OCI-LY7 (cell line): ENCODE measurements around the gene UBA7. TPM values are rescaled to one million over a fixed set of nuclear protein-coding genes. Genes with fewer than 3 reads are reported as not detected.
"Not testable (repeated sequence)": the region's sequence is repeated elsewhere in the genome, so short reads cannot be mapped to it uniquely, and the experiment has no call there.

Experiments
- BruUV-seq: library from RNA; stranded (reverse); fragments of 400-500 nt; replicated peaks from 2 replicates; lab custom pipeline; 2021; lab: Mats Ljungman, UMichigan
- CTCF ChIA-PET: fragments of 300-600 bp; sonication (Branson Sonifier 250); formaldehyde crosslinking; loops from one replicate; lab custom pipeline; 2022; ENCODE audit warnings: antibody characterized with exemption; ENCODE audit not compliant: unreplicated experiment; lab: Charles Lee
- POLR2A ChIA-PET: fragments of 300-600 bp; sonication (Branson Sonifier 250); formaldehyde crosslinking; loops from one replicate; lab custom pipeline; 2022; ENCODE audit warnings: antibody characterized with exemption; lab: Charles Lee
- DNase-seq: peaks from one replicate; pipeline ENCODE4 v3.0.0-alpha.2; 2015; ENCODE audit warnings: low spot score
- H2AFZ ChIP-seq: fragments of 200-600 bp; sonication (generic), shearing (Covaris generic); 2 replicates; pipeline ENCODE4 v1.6.1; 2014; ENCODE audit warnings: mild to moderate bottlenecking, antibody characterized with exemption, low read length, moderate library complexity
- H3K27ac ChIP-seq: fragments of 200-600 bp; sonication (generic); 2 replicates; pipeline ENCODE4 v1.5.1; 2014; ENCODE audit warnings: mixed run types, low read depth, mild to moderate bottlenecking, moderate library complexity, low read length, inconsistent platforms; ENCODE audit not compliant: poor library complexity, severe bottlenecking
- H3K36me3 ChIP-seq: fragments of 200-600 bp; sonication (generic); 2 replicates; pipeline ENCODE4 v1.6.1; 2014; ENCODE audit warnings: mild to moderate bottlenecking, antibody characterized with exemption, low read length, moderate library complexity, mixed read lengths; ENCODE audit not compliant: insufficient read depth
- H3K4me1 ChIP-seq: fragments of 200-600 bp; sonication (generic); 2 replicates; pipeline ENCODE4 v1.5.1; 2014; ENCODE audit warnings: mild to moderate bottlenecking, low read length; ENCODE audit not compliant: insufficient read depth, poor library complexity, severe bottlenecking
- H3K4me2 ChIP-seq: fragments of 200-600 bp; sonication (generic); 2 replicates; pipeline ENCODE4 v1.6.1; 2014; ENCODE audit warnings: mild to moderate bottlenecking, low read length
- H3K4me3 ChIP-seq: fragments of 200-600 bp; sonication (generic); 2 replicates; pipeline ENCODE4 v1.5.1; 2014; ENCODE audit warnings: mild to moderate bottlenecking, low read depth, low read length; ENCODE audit not compliant: poor library complexity, severe bottlenecking
- H3K79me2 ChIP-seq: fragments of 200-600 bp; sonication (generic); 2 replicates; pipeline ENCODE4 v1.6.1; 2016; ENCODE audit warnings: low read depth, mild to moderate bottlenecking, low read length, moderate library complexity, mixed read lengths; ENCODE audit not compliant: insufficient read depth
- H3K9me2 ChIP-seq: fragments of 200-600 bp; sonication (generic); 2 replicates; pipeline ENCODE4 v1.6.1; 2016; ENCODE audit warnings: mild to moderate bottlenecking, low read length, mixed read lengths; ENCODE audit not compliant: insufficient read depth
- H3K9me3 ChIP-seq: fragments of 200-600 bp; sonication (generic); 2 replicates; pipeline ENCODE4 v1.6.1; 2014; ENCODE audit warnings: mild to moderate bottlenecking, mixed run types, low read length, mixed read lengths
- H4K20me1 ChIP-seq: fragments of 200-600 bp; sonication (generic); 2 replicates; pipeline ENCODE4 v1.6.1; 2014; ENCODE audit warnings: mild to moderate bottlenecking, antibody characterized with exemption, low read length, moderate library complexity, mixed read lengths; ENCODE audit not compliant: insufficient read depth
- CTCF ChIP-seq: fragments of 200-600 bp; sonication (generic); conservative IDR thresholded peaks from 2 replicates; pipeline ENCODE4 v1.5.1; 2014; ENCODE audit warnings: mild to moderate bottlenecking, antibody characterized with exemption, low read length, moderate library complexity, mixed read lengths
- EZH2phosphoT487 ChIP-seq: fragments of 200-600 bp; sonication (generic); IDR thresholded peaks from 2 replicates; pipeline ENCODE4 v1.6.1; 2018; ENCODE audit warnings: low read depth, borderline replicate concordance, mild to moderate bottlenecking, mixed run types, antibody characterized with exemption, low read length, moderate library complexity, mixed read lengths
- intact Hi-C: fragments of 100-400 bp; cut with micrococcal nuclease; formaldehyde crosslinking; loops from one replicate; pipeline ENCODE4 v1.10.0; 2022; ENCODE audit not compliant: unreplicated experiment
- total RNA-seq, 2 experiments: library from RNA; depleted of rRNA in 1 of 2; stranded (reverse); fragments of >200 nt in 1 of 2; shearing (Covaris generic) in 1 of 2; gene quantifications; 2 replicates each; pipeline ENCODE4 v1.2.3, GENCODE V29; 2014 to 2022

The UBA7 gene
- total RNA-seq, 2 experiments from 2014 or later: 14.2 to 18.1 TPM

- Histone ChIP-seq H3K4me3 (no peak overlapping the region), H3K9me3 (no peaks in the 10 kb centered on the region), H3K27ac (no peak overlapping the region), H3K4me2 (no peak overlapping the region), H3K79me2 (no peaks in the 10 kb centered on the region), H3K9me2 (no peaks in the 10 kb centered on the region), H4K20me1 (no peaks in the 10 kb centered on the region), H3K4me1 (no peaks in the 10 kb centered on the region), H3K36me3 (peaks cover 41% of the 10 kb centered on the region), H2AFZ (no peak overlapping the region)
- ChIA-PET POLR2A (interaction anchor here (0.5 to 1.2 kb wide), 4 partner anchors 9 to 1742 kb away, joined by 3 to 9 read pairs (median 5); no protein-coding TSS in a partner anchor), CTCF (interaction anchor here (0.6 to 0.9 kb wide), 2 partner anchors 21 to 70 kb away, joined by 3 read pairs; no protein-coding TSS in a partner anchor)
- no peak for DNase-seq
- intact Hi-C loops: no loop called here
- no peak for TF ChIP-seq EZH2phosphoT487
- no peak for TF ChIP-seq CTCF
- BruUV-seq: TSS peak; percentile 63
These were observed 12.3 kb upstream of the UBA7 start for GRCh38 chr3:49826016-49826415.

- CTCF ChIA-PET, H3K4me3 ChIP-seq, H3K4me1 ChIP-seq, H3K9me2 ChIP-seq, H3K4me2 ChIP-seq, H4K20me1 ChIP-seq, H3K79me2 ChIP-seq, intact Hi-C loops, H3K27ac ChIP-seq, DNase-seq, H3K9me3 ChIP-seq, H2AFZ ChIP-seq, BruUV-seq: not testable (repeated sequence)
- peaks cover 12% of the 10 kb centered on the region for H3K36me3 ChIP-seq
- POLR2A ChIA-PET: interaction anchor here (0.6 kb wide), 1 partner anchor 120 kb away, joined by 4 read pairs; no protein-coding TSS in a partner anchor
These were observed 9.4 kb upstream of the UBA7 start for GRCh38 chr3:49823131-49823530.

- Histone ChIP-seq H3K4me1 (peaks cover 25% of the 10 kb centered on the region), H3K4me3 (no peak overlapping the region), H4K20me1 (no peaks in the 10 kb centered on the region), H3K36me3 (no peaks in the 10 kb centered on the region), H3K4me2 (no peak overlapping the region), H3K27ac (no peak overlapping the region), H2AFZ (no peak overlapping the region; the same call in 1 of the 2 replicates), H3K79me2 (no peaks in the 10 kb centered on the region), H3K9me2 (no peaks in the 10 kb centered on the region), H3K9me3 (no peaks in the 10 kb centered on the region)
- DNase-seq: no peak
- POLR2A ChIA-PET: interaction anchor here (1.0 to 1.5 kb wide), 2 partner anchors 8 to 9 kb away, joined by 6 read pairs; partner anchors contain the start of gene INKA1
- CTCF ChIA-PET: interaction anchor here (1.2 kb wide), 1 partner anchor 8 kb away, joined by 5 read pairs; no protein-coding TSS in a partner anchor
- no TSS peak for BruUV-seq
- TF ChIP-seq CTCF (no peak), EZH2phosphoT487 (no peak)
- intact Hi-C loops: no loop called here
These were observed 747 bp downstream of the UBA7 start for GRCh38 chr3:49812916-49813496.
